GM23338 (cell line): Measurements from ENCODE around the gene STAMBPL1.

ENCODE experiments used
- CTCF ChIP-seq, 2 experiments: fragments of 200-600 bp in 1 of 2; sonication (generic) in 1 of 2; conservative IDR thresholded peaks; 2 replicates each; pipeline versions ENCODE4 v1.5.1 to v1.6.1; 2016 to 2017; ENCODE audit warnings: antibody characterized with exemption in 2 of 2, low read depth in 2 of 2, mild to moderate bottlenecking in 2 of 2, moderate library complexity in 1 of 2
- EZH2 ChIP-seq: fragments of 200-600 bp; sonication (generic); IDR thresholded peaks from one replicate; pipeline ENCODE4 v1.8.0; 2017; ENCODE audit warnings: antibody characterized with exemption, mild to moderate bottlenecking, low read depth; ENCODE audit not compliant: unreplicated experiment
- EZH2phosphoT487 ChIP-seq: fragments of 200-600 bp; sonication (generic); IDR thresholded peaks from one replicate; pipeline ENCODE4 v1.8.1; 2018; ENCODE audit warnings: antibody characterized with exemption; ENCODE audit not compliant: unreplicated experiment
- POLR2AphosphoS5 ChIP-seq: IDR thresholded peaks from 2 replicates; pipeline ENCODE4 v1.6.1; 2016; ENCODE audit warnings: antibody characterized with exemption, low read depth

- no peak for TF ChIP-seq POLR2AphosphoS5
- no peak for TF ChIP-seq EZH2phosphoT487
- no peak for TF ChIP-seq CTCF (conservative IDR thresholded peaks at IDR 0.05; ENCODE audit: low read depth in 2 of 2)
- TF ChIP-seq EZH2: no peak
Measured at GRCh38 chr10:88848499-88848898, 31.5 kb upstream of the STAMBPL1 start.
